Stimulated activated CD8-positive, alpha-beta memory T cell treated with anti-CD3 and anti-CD28 coated beads, Interleukin-7, amount 100 ng/mL, for 4 hours (primary cell): Measurements from ENCODE around the gene DDX54.
"Not testable (repeated sequence)": the region's sequence is repeated elsewhere in the genome, so short reads cannot be mapped to it uniquely, and the experiment has no call there.

Experiments used
- DNase-seq, 2 donors: peaks; one replicate each; pipeline ENCODE4 v3.0.0-alpha.2; 2020; ENCODE audit warnings: low read depth in 2 of 2

Gene DDX54

GRCh38 chr12:113142173-113142885 lies 42.9 kb downstream of the DDX54 start:
- no peak for DNase-seq

GRCh38 chr12:113141716-113142115 lies 43.6 kb downstream of the DDX54 start:
- DNase-seq, result not testable (repeated sequence)

GRCh38 chr12:113140706-113141105 lies 44.6 kb downstream of the DDX54 start:
- no peak for DNase-seq

- no peak for DNase-seq
Measured at GRCh38 chr12:113138826-113139225, 46.5 kb downstream of the DDX54 start.

GRCh38 chr12:113137861-113138783 lies 47.2 kb downstream of the DDX54 start:
- DNase-seq, result no peak

GRCh38 chr12:113136990-113137511 lies 48.2 kb downstream of the DDX54 start:
- no peak for DNase-seq

- DNase-seq, result peak; percentile 25 to 26
Measured at GRCh38 chr12:113136128-113136989, 48.9 kb downstream of the DDX54 start.

GRCh38 chr12:113135178-113136127 lies 49.8 kb downstream of the DDX54 start, which contains the start of gene RASAL1:
Gene RASAL1 (minus strand): TSS chr12:113135761. CDS start chr12:113135462, 299 bp downstream.
- peak; percentile 21 to 50 for DNase-seq

GRCh38 chr12:113134521-113134951 lies 50.7 kb downstream of the DDX54 start:
- DNase-seq, result no peak

- DNase-seq, result no peak
Measured at GRCh38 chr12:113134071-113134470, 51.2 kb downstream of the DDX54 start.

- DNase-seq, result no peak
Measured at GRCh38 chr12:113133666-113134065, 51.6 kb downstream of the DDX54 start.

- no peak for DNase-seq
Measured at GRCh38 chr12:113133036-113133435, 52.2 kb downstream of the DDX54 start.

- no peak for DNase-seq
Measured at GRCh38 chr12:113131556-113131955, 53.7 kb downstream of the DDX54 start.

- DNase-seq, result no peak
Measured at GRCh38 chr12:113130457-113131135, 54.7 kb downstream of the DDX54 start.

- no peak for DNase-seq
Measured at GRCh38 chr12:113129664-113130456, 55.4 kb downstream of the DDX54 start.

GRCh38 chr12:113128802-113129663 lies 56.2 kb downstream of the DDX54 start:
- DNase-seq, result no peak

GRCh38 chr12:113127791-113128199 lies 57.5 kb downstream of the DDX54 start:
- DNase-seq, result no peak
